Body of pancreas (tissue), 4 donors: ENCODE measurements around the gene IL1R2. TPM values are rescaled to one million over a fixed set of nuclear protein-coding genes. Genes with fewer than 3 reads are reported as not detected.

Experiments used
- ATAC-seq: fragments of 150-250 bp; one replicate; pipeline ENCODE4 v1.9.1; 2016
- DNase-seq, 4 donors: peaks; one replicate each; pipeline ENCODE4 v3.0.0-alpha.2; 2019
- H3K27ac ChIP-seq, 4 donors: fragments of 200-600 bp; sonication (generic); 1 replicate in 3 of 4; 2 replicates in 1 of 4; pipeline versions ENCODE4 v1.5.1 to v1.6.1; 2016 to 2019; ENCODE audit warnings: mild to moderate bottlenecking in 1 of 4, mixed read lengths in 1 of 4, moderate library complexity in 1 of 4
- H3K27me3 ChIP-seq, 2 donors: fragments of 200-600 bp; sonication (generic); one replicate each; pipeline ENCODE4 v1.6.0; 2016; ENCODE audit warnings: mild to moderate bottlenecking in 1 of 2
- H3K36me3 ChIP-seq, 2 donors: fragments of 200-600 bp; sonication (generic); replicated peaks in 1 of 2; 2 replicates each; pipeline ENCODE4 v1.5.1; 2016; ENCODE audit warnings: low read depth in 2 of 2; ENCODE audit not compliant: insufficient read depth in 1 of 2
- H3K4me1 ChIP-seq: fragments of 200-600 bp; sonication (generic); one replicate; pipeline ENCODE4 v1.6.0; 2016
- H3K4me3 ChIP-seq, 2 donors: fragments of 200-600 bp; sonication (generic); 1 replicate in 1 of 2; 2 replicates in 1 of 2; pipeline ENCODE4 v1.5.1; 2016 to 2019
- H3K9me3 ChIP-seq, 3 donors: fragments of 200-600 bp; sonication (generic); 1 replicate in 2 of 3; 2 replicates in 1 of 3; pipeline ENCODE4 v1.5.1; 2016
- POLR2A ChIP-seq, 3 donors: fragments of 450-650 bp; IDR thresholded peaks; one replicate each; pipeline ENCODE4 v1.6.1; 2016; ENCODE audit warnings: antibody characterized with exemption in 3 of 3, mild to moderate bottlenecking in 2 of 3
- WGBS, 2 donors: methylation state at CpG; one replicate each; pipeline ENCODE4 v1.1.5; 2017; 5-methylcytosine and 5-hydroxymethylcytosine counted together
- intact Hi-C: fragments of 100-400 bp; cut with DNase I; formaldehyde crosslinking; loops from one replicate; pipeline ENCODE4 v1.15.1; 2023
- total RNA-seq, 2 donors: library from RNA; depleted of rRNA; stranded (reverse); fragments of >200 nt; gene quantifications; one replicate each; pipeline ENCODE4 v1.1.0, GENCODE V29; 2016
- TF ChIP-seq, protein P1 (sequence below), 7 experiments: fragments of 450-650 bp in 4 of 7; fragments of 200-600 bp in 3 of 7; sonication (generic) in 3 of 7; IDR thresholded peaks; one replicate each; pipeline ENCODE4 v1.5.1; 2016 to 2019; ENCODE audit warnings: antibody characterized with exemption in 7 of 7

The IL1R2 gene
- total RNA-seq, 2 donors from 2014 or later = 8.0 TPM; not detected in 1

DNA sequence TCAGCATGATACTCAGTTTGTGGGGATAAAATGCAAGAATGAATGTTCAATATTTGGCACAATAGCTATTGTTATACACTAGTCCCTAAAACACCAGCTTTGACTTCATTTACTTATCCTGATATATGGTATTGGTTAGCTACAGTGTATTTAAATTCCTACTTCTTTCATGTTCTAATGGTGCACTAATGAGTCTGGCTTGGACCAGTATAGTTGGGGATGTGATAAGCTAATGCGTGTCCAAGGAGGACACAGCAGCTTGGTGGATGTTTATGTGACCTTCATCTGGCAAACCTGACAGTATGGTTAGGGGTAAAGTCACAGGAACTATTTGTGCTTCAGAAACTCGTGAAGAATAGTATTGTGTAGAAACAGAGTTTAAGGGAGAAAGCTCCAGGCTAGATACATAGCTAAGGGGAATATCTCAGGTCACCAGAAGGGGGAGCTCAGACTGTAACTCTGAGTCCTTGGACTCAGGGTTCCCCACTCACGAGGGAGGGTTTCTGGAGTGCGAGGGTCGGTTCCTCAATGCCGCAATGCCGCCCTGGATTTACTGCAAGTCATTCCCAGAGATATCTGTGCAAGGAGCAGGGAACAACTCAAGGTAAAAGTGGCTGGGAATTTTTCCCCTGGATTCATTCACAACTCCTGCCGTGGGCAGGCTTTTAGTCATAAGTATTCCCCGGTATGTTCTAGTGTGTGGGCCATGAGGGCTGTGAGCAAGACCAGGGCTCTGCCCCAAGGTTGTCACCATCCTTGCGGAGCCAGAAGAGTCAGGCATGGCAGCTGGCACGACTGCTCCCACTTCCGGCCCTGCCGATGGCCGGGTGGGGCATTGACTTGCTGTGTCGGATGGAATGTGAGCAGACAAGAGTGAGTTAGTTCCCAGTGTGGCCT, 14.5 kb downstream of the IL1R2 start:
- Histone ChIP-seq H3K27me3 (no peaks in the 10 kb centered on the region), H3K4me1 (no peaks in the 10 kb centered on the region), H3K9me3 (no peaks in the 10 kb centered on the region), H3K36me3 (no peaks in the 10 kb centered on the region), H3K4me3 (no peak overlapping the region), H3K27ac (no peak overlapping the region)
- peak; percentile 45 to 61 (median 58) for DNase-seq
- TF ChIP-seq, protein P1, sequence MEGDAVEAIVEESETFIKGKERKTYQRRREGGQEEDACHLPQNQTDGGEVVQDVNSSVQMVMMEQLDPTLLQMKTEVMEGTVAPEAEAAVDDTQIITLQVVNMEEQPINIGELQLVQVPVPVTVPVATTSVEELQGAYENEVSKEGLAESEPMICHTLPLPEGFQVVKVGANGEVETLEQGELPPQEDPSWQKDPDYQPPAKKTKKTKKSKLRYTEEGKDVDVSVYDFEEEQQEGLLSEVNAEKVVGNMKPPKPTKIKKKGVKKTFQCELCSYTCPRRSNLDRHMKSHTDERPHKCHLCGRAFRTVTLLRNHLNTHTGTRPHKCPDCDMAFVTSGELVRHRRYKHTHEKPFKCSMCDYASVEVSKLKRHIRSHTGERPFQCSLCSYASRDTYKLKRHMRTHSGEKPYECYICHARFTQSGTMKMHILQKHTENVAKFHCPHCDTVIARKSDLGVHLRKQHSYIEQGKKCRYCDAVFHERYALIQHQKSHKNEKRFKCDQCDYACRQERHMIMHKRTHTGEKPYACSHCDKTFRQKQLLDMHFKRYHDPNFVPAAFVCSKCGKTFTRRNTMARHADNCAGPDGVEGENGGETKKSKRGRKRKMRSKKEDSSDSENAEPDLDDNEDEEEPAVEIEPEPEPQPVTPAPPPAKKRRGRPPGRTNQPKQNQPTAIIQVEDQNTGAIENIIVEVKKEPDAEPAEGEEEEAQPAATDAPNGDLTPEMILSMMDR (IDR thresholded peaks at IDR 0.05) = peak; percentile 31 to 64 (median 61)
- TF ChIP-seq POLR2A (IDR thresholded peaks at IDR 0.05) = no peak
- peak; percentile 71 for ATAC-seq
- intact Hi-C loops = no loop called here
- WGBS, 2 donors = 51 to 53% methylated on average over 15 of the region's 15 CpGs

DNA sequence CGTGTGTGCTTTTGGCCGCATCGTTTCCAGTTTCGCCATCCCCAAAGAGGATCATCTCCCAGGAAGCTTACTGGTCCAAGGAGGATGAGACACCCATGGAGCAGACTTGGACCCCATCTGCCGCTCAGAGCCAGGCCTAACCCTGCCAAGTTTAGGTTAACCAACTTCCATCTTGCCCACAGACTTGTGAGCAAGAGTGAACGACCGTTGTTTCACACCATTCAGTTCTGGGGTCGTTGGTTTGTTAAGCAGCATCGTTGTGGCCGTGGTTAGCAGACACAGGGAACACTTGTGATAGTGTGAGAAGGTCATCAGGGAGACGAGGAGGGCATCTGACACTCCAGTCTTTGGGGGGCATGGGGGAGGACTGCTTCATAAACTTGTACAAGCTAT, 15.1 kb downstream of the IL1R2 start:
- intact Hi-C loops = no loop called here

DNA sequence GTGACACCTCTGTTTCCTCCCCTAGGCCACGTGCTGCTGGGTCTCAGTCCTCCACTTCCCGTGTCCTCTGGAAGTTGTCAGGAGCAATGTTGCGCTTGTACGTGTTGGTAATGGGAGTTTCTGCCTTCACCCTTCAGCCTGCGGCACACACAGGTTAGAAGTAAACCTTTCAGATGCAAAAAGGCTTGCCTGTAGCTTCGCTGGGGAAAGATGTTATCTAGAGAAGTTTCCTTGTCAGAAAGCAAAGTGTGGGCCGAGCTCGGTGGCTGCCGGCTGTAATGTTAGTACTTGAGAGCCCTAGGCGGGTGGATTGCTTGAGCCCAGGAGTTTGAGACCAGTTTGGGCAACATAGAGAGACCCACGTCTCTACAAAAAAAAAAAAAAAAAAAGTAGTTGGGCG, 16.7 kb downstream of the IL1R2 start:
- intact Hi-C loops = no loop called here
- DNase-seq (no peak), ATAC-seq (no peak)
- Histone ChIP-seq H3K27ac (no peak overlapping the region), H3K9me3 (no peaks in the 10 kb centered on the region), H3K36me3 (no peaks in the 10 kb centered on the region), H3K4me1 (no peaks in the 10 kb centered on the region), H3K27me3 (no peaks in the 10 kb centered on the region), H3K4me3 (no peak overlapping the region)
- TF ChIP-seq, protein P1 (IDR thresholded peaks at IDR 0.05) = no peak
- no peak for TF ChIP-seq POLR2A (IDR thresholded peaks at IDR 0.05)
- WGBS, 2 donors = 84 to 90% methylated on average over 12 of the region's 12 CpGs

More for the DNA sequence above, 15.1 kb downstream of the IL1R2 start:
- WGBS, 2 donors = 62 to 63% methylated on average over 11 of the region's 11 CpGs
- no peaks in the 10 kb centered on the region for H3K27me3 ChIP-seq
- no peak overlapping the region for H3K4me3 ChIP-seq
- H3K36me3 ChIP-seq = no peaks in the 10 kb centered on the region
- no peaks in the 10 kb centered on the region for H3K9me3 ChIP-seq
- TF ChIP-seq, protein P1 (IDR thresholded peaks at IDR 0.05) = no peak
- TF ChIP-seq POLR2A (IDR thresholded peaks at IDR 0.05) = no peak
- no peak for DNase-seq
- no peak for ATAC-seq
- H3K4me1 ChIP-seq = no peaks in the 10 kb centered on the region
- no peak overlapping the region for H3K27ac ChIP-seq

DNA sequence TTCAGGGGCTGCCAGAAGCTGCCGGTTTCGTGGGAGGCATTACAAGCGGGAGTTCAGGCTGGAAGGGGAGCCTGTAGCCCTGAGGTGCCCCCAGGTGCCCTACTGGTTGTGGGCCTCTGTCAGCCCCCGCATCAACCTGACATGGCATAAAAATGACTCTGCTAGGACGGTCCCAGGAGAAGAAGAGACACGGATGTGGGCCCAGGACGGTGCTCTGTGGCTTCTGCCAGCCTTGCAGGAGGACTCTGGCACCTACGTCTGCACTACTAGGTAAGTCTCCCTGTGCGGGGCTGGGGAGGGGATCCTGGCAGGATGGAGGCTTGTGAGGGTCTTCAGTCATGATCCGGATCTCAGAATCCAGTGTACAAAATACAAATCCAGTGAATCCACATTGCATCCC, 17.8 kb downstream of the IL1R2 start:
- Histone ChIP-seq H3K27me3 (no peaks in the 10 kb centered on the region), H3K4me3 (no peak overlapping the region), H3K9me3 (no peaks in the 10 kb centered on the region), H3K36me3 (no peaks in the 10 kb centered on the region), H3K4me1 (no peaks in the 10 kb centered on the region), H3K27ac (no peak overlapping the region)
- intact Hi-C loops = no loop called here
- WGBS, 2 donors = 77% methylated on average over 6 to 10 of the region's 10 CpGs
- no peak for TF ChIP-seq POLR2A (IDR thresholded peaks at IDR 0.05)
- TF ChIP-seq, protein P1 (IDR thresholded peaks at IDR 0.05) = no peak
- ATAC-seq (no peak), DNase-seq (no peak)
